Subcutaneous adipose tissue (tissue), 4 donors: ENCODE results near the gene SLC25A25. TPM values are rescaled to one million over a fixed set of nuclear protein-coding genes. Genes with fewer than 3 reads are reported as not detected.

Experiments
- CTCF ChIP-seq: fragments of 450-650 bp; IDR thresholded peaks from one replicate; pipeline ENCODE4 v1.5.1; 2016; ENCODE audit warnings: low read depth, mild to moderate bottlenecking, control low read depth, antibody characterized with exemption, moderate library complexity
- total RNA-seq, 4 donors: library from RNA; depleted of rRNA; stranded (reverse); fragments of >200 nt; gene quantifications; one replicate each; pipeline ENCODE4 v1.1.0, GENCODE V29; 2016

The SLC25A25 gene
- total RNA-seq, 4 donors from 2014 or later: 13.4 to 60.1 (median 19.5) TPM

GRCh38 chr9:128062846-128063831 is 4.9 kb upstream of the SLC25A25 start:
- no peak for TF ChIP-seq CTCF

GRCh38 chr9:128065907-128066712 is 1.9 kb upstream of the SLC25A25 start:
- no peak for TF ChIP-seq CTCF

- no peak for TF ChIP-seq CTCF
Observed at GRCh38 chr9:128066713-128067644, 1.1 kb upstream of the SLC25A25 start, which contains the start of gene NAIF1. NAIF1 (minus strand) TSS chr9:128067320; CDS start chr9:128067101, 219 bp downstream.

- TF ChIP-seq CTCF: no peak
Observed at GRCh38 chr9:128068386-128069205, 564 bp downstream of the SLC25A25 start.

GRCh38 chr9:128070874-128071273 is 2.8 kb downstream of the SLC25A25 start:
- TF ChIP-seq CTCF: no peak
